ENCODE measurements around the gene CAPN5.

Gene CAPN5

GRCh38 chr11:77147668-77148321, 81.0 kb downstream of the CAPN5 start:
- H3K9me3 ChIP-seq (ENCODE audit: low read length): no peaks in the 10 kb centered on the region
- no peak overlapping the region for H3K9ac ChIP-seq (ENCODE audit: low read length)
- no peaks in the 10 kb centered on the region; the same call in 1 of the 2 replicates for H3K27me3 ChIP-seq (ENCODE audit: insufficient read depth, low read length)
- no peaks in the 10 kb centered on the region for H3K9me2 ChIP-seq (ENCODE audit: low read depth, low read length)
- no peak overlapping the region for H2AFZ ChIP-seq (ENCODE audit: low read length)
- no peak overlapping the region for H3K4me2 ChIP-seq (ENCODE audit: low read length)
- no peaks in the 10 kb centered on the region for H3K79me2 ChIP-seq (ENCODE audit: insufficient read depth, low read length)
- H3F3A ChIP-seq (ENCODE audit: insufficient read depth, low read length): no peaks in the 10 kb centered on the region
- H4K20me1 ChIP-seq (ENCODE audit: insufficient read depth, low read length): no peaks in the 10 kb centered on the region
- H3K27ac ChIP-seq (ENCODE audit: low read depth, low read length, poor library complexity, severe bottlenecking): no peak overlapping the region
- H3K36me3 ChIP-seq (ENCODE audit: insufficient read depth, low read length): no peaks in the 10 kb centered on the region
- H3K4me3 ChIP-seq (ENCODE audit: low read depth, low read length, poor library complexity, severe bottlenecking): no peak overlapping the region
- TF ChIP-seq CTCF (IDR thresholded peaks at IDR 0.05; ENCODE audit: low read length) (no peak), EZH2 (IDR thresholded peaks at IDR 0.05; ENCODE audit: borderline replicate concordance, low read length) (no peak)
- no peaks in the 10 kb centered on the region for H3K4me1 ChIP-seq (ENCODE audit: insufficient read depth, low read length, severe bottlenecking)

- H3K4me2 ChIP-seq (ENCODE audit: low read length): no peak overlapping the region
Measured at GRCh38 chr11:77148963-77149715, 82.4 kb downstream of the CAPN5 start.

GRCh38 chr11:77149716-77150392, 83.1 kb downstream of the CAPN5 start:
- H3K36me3 ChIP-seq (ENCODE audit: insufficient read depth, low read length): no peaks in the 10 kb centered on the region
- no peaks in the 10 kb centered on the region for H3K9me2 ChIP-seq (ENCODE audit: low read depth, low read length)
- no peak overlapping the region for H3K27ac ChIP-seq (ENCODE audit: low read depth, low read length, poor library complexity, severe bottlenecking)
- no peaks in the 10 kb centered on the region for H3K4me1 ChIP-seq (ENCODE audit: insufficient read depth, low read length, severe bottlenecking)
- no peaks in the 10 kb centered on the region for H3K9me3 ChIP-seq (ENCODE audit: low read length)
- H3F3A ChIP-seq (ENCODE audit: insufficient read depth, low read length): no peaks in the 10 kb centered on the region
- no peaks in the 10 kb centered on the region for H4K20me1 ChIP-seq (ENCODE audit: insufficient read depth, low read length)
- H3K4me3 ChIP-seq (ENCODE audit: low read depth, low read length, poor library complexity, severe bottlenecking): no peak overlapping the region
- no peak overlapping the region for H2AFZ ChIP-seq (ENCODE audit: low read length)
- no peak overlapping the region for H3K4me2 ChIP-seq (ENCODE audit: low read length)
- no peak overlapping the region for H3K9ac ChIP-seq (ENCODE audit: low read length)
- no peaks in the 10 kb centered on the region for H3K79me2 ChIP-seq (ENCODE audit: insufficient read depth, low read length)
- H3K27me3 ChIP-seq (ENCODE audit: insufficient read depth, low read length): no peaks in the 10 kb centered on the region; the same call in 1 of the 2 replicates
- TF ChIP-seq EZH2 (IDR thresholded peaks at IDR 0.05; ENCODE audit: borderline replicate concordance, low read length) (no peak), CTCF (IDR thresholded peaks at IDR 0.05; ENCODE audit: low read length) (no peak)

More at GRCh38 chr11:77148963-77149715, 82.4 kb downstream of the CAPN5 start:
- Histone ChIP-seq H3K4me3 (ENCODE audit: low read depth, low read length, poor library complexity, severe bottlenecking) (no peak overlapping the region), H2AFZ (ENCODE audit: low read length) (no peak overlapping the region), H3K9me2 (ENCODE audit: low read depth, low read length) (no peaks in the 10 kb centered on the region), H3K4me1 (ENCODE audit: insufficient read depth, low read length, severe bottlenecking) (no peaks in the 10 kb centered on the region), H3K27me3 (ENCODE audit: insufficient read depth, low read length) (no peaks in the 10 kb centered on the region; the same call in 1 of the 2 replicates), H3K36me3 (ENCODE audit: insufficient read depth, low read length) (no peaks in the 10 kb centered on the region), H3K9ac (ENCODE audit: low read length) (no peak overlapping the region), H4K20me1 (ENCODE audit: insufficient read depth, low read length) (no peaks in the 10 kb centered on the region), H3K9me3 (ENCODE audit: low read length) (no peaks in the 10 kb centered on the region), H3K27ac (ENCODE audit: low read depth, low read length, poor library complexity, severe bottlenecking) (no peak overlapping the region), H3K79me2 (ENCODE audit: insufficient read depth, low read length) (no peaks in the 10 kb centered on the region), H3F3A (ENCODE audit: insufficient read depth, low read length) (no peaks in the 10 kb centered on the region)
- TF ChIP-seq CTCF (IDR thresholded peaks at IDR 0.05; ENCODE audit: low read length) (no peak), EZH2 (IDR thresholded peaks at IDR 0.05; ENCODE audit: borderline replicate concordance, low read length) (no peak)
